DMS53 treated with DMSO at 0.1 percent for 48 hours (cell line): ENCODE results near the gene NSD2.
"Not testable (repeated sequence)": the region's sequence is repeated elsewhere in the genome, so short reads cannot be mapped to it uniquely, and the experiment has no call there.

ENCODE experiments used
- DNase-seq: peaks from one replicate; lab custom pipeline; 2025; ENCODE audit not compliant: unreplicated experiment; lab: John Stamatoyannopoulos, UW

NSD2 gene

DNA sequence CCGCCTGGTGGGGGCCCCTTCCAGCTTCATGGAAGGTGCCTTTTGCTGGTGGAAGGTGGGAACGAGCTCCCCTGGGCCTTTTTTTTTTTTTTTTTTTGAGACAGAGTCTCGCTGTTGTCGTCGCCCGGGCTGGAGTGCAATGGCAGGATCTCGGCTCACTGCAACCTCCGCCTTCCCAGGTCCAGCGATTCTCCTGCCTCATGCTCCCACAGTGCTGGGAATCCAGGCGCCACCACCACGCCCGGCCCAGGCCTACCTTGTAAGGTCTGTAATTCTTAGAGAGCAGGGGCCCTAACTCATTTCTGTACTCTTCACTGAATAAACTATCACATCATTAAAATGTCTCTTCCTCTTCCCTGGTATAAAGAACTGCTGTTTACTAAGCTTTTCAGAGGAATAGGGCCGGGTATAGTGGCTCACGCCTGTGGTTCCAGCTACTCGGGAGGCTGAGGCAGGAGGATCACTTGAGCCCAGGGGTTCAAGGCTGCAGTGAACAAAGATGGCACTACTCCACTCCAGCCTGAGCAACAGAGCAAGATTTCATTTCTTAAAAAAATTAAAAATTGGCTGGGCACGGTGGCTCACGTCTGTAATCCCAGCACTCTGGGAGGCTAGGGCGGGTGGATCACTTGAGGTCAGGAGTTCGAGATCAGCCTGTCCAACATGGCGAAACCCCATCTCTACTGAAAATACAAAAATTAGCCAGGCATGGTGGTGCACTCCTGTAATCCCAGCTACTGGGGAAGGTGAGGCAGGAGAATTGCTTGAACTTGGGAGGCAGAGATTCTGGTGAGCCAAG lies 122.7 kb downstream of the NSD2 start:
- DNase-seq, result not testable (repeated sequence)

GRCh38 chr4:1994938-1995337 lies 123.7 kb downstream of the NSD2 start:
- DNase-seq, result no peak

DNA sequence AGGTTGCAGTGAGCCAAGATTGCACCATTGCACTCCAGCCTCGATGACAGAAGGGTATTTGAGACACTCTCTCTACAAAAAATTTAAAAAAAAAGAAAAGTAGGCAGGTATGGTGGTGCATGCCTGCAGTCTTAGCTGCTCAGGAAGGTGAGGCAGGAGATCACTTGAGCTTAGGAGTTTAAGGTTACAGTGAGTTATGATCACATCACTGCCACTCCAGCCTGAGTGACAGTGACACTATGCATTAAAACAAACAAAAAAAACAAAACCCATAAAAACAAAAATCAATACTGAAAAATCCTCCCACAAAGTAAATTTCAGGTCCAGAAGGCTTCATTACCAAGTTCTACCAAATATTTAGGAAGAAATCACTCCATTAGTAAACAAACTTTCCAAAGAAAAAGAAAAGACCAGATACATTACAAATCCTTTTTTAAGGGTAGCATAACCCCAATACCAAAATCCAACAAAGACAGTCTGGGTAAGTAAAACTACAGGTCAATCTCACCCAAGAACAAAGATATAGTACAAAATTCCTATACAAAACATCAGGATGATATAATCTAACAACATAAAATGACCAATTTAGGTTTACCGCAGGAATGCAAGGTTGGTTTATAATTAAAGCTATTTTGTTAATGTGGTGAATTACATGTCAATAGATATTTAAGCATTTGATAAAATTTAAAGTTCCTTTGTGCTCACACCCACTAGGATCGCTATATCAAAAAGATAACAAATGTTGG lies 125.8 kb downstream of the NSD2 start:
- DNase-seq, result no peak

DNA sequence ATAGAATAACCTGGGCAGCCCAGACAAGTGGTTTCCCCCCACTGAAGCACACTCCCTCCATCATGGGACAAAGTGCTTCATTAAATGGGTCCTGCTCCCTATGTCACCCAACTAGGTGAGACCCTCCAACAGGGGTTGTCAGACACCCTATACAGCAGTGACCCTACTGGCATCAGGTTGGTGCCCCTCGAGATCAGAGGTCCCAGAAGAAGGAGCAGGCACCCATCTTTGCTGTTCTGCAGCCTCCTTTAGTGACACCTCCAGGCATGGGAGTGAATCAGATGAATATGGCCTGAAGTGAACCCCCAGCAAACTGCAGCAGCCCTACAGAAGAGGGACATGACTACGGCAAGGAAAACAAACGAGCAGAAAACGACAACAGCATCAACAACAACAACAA lies 126.5 kb downstream of the NSD2 start:
- no peak for DNase-seq

- DNase-seq, result peak; percentile 97
These were observed 127.1 kb downstream of the NSD2 start for GRCh38 chr4:1998296-1998695.

DNA sequence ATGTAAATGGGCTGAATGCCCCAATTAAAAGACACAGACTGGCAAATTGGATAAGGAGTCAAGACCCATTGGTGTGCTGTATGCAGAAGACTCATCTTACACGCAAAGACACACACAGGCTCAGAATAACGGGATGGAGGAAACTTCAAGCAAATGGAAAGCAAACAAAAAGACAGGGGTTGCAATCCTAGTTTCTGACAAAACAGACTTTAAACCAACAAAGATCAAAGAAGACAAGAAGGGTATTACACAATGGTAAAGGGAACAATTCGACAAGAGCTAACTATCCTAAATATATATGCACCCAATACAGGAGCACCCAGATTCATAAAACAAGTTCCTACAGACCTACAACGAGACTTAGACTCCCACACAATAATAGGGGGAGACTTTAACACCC lies 128.1 kb downstream of the NSD2 start:
- not testable (repeated sequence) for DNase-seq

DNA sequence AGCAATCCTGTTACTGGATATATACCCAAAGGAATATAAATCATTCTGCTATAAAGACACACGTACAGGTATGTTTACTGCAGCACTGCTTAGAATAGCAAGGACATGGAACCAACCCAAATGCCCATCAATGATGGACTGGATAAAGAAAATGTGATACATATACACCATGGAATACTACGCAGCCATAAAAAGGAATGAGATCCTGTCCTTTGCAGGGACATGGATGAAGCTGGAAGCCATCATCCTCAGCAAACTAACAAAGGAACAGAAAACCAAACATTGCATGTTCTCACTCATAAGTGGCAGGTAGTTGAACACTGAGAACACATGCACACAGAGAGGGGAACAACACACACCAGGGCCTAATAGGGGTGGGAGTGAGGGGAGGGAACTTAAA lies 132.2 kb downstream of the NSD2 start:
- not testable (repeated sequence) for DNase-seq

GRCh38 chr4:2006367-2006766 lies 135.2 kb downstream of the NSD2 start:
- no peak for DNase-seq

GRCh38 chr4:2006956-2007653 lies 135.9 kb downstream of the NSD2 start:
- no peak for DNase-seq

- no peak for DNase-seq
These were observed 136.8 kb downstream of the NSD2 start for GRCh38 chr4:2007804-2008670.

DNA sequence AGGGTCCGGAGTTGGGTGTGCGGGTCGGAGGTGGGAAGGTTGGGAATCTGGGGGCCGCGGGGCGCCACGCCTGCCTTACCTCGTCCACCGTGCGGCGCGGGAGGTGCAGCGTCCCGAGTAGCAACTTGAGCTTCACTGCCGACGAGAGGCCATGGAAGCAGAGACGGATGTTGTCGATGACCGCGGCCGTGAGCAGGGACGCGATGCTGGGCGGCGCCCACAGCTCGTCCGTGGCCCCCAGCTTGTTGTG lies 137.4 kb downstream of the NSD2 start:
- DNase-seq, result no peak

DNA sequence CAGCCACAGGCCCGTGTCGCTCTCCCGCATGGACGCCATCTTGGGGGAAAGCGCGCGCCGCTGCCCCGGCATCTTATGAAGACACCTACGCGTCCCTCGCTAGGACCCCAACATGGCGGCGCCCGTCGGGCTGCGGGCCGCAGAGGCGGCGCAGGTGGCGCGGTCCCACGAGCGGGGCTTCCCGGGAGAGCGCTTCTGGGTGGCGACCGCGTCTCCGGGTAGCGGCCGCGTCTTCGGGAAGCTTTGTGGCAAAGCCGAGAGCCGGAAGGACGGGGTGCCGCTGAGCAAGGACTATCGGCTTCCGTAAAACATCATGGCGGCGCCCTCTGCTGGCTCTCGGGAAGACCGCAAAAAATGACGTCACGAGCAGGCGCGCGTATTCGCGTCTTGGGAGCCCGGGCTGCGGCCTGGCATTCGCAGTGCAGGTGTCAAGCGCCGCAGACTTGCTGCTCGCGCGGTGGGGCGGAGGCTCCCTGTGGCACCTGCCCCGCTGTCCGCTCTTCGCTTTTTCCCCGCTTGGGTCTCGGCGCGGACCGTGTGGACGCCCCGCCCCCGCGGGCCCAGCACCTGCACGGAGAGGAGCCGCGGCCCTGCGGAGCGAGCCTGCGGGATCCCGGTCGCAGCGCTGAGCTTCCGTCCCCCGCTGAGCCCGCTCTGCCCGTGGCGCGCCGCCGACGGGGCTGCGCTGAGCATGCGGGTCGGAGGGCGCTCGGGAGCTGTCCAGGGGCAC lies 137.9 kb downstream of the NSD2 start, which contains the start of gene NELFA:
NELFA (minus strand) TSS at position 54 of the 730 bp plus-strand sequence; CDS start at position 39, 15 bp downstream.
- DNase-seq, result peak; percentile 99

GRCh38 chr4:2009651-2010233 lies 138.5 kb downstream of the NSD2 start:
- DNase-seq, result peak; percentile 89

DNA sequence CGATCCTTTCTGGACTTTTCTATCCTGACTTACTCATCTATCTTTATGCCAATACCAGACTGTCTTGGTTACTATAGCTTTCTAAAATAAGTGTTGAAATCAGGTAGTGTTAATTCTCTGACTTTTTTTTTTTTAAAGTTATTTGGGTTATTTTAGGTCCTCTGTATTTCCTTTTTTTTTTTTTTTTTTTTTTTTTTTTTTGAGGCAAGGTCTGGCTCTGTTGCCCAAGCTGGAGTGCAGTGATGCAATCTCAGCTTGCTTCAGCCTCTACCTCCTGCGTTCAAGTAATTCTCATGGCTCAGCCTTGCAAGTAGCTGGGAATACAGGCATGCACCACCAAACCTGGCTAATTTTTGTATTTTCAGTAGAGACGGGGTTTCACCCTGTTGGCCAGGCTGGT lies 140.4 kb downstream of the NSD2 start:
- no peak for DNase-seq

- no peak for DNase-seq
These were observed 143.8 kb downstream of the NSD2 start for GRCh38 chr4:2015008-2015407.

DNA sequence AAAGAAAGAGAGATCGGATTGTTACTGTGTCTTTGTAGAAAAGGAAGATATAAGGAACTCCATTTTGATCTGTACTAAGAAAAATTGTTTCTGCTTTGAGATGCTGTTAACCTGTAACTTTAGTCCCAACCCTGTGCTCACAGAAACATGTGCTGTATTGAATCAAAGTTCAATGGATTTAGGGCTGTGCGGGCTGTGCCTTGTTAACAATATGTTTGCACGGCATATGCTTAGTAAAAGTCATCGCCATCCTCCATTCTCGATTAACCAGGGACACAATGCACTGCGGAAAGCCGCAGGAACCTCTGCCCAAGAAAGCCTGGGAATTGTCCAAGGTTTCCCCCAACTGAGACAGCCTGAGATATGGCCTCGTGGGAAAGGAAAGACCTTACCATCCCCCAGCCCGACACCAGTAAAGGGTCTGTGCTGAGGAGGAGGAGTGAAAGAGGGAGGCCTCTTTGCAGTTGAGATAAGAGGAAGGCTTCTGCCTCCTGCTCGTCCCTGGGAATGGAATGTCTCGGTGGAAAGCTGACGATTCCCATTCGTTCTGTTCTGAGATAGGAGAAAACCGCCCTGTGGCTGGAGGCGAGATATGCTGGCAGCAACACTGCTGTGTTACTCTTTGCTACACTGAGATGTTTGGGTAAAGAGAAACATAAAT lies 150.3 kb downstream of the NSD2 start:
- not testable (repeated sequence) for DNase-seq

DNA sequence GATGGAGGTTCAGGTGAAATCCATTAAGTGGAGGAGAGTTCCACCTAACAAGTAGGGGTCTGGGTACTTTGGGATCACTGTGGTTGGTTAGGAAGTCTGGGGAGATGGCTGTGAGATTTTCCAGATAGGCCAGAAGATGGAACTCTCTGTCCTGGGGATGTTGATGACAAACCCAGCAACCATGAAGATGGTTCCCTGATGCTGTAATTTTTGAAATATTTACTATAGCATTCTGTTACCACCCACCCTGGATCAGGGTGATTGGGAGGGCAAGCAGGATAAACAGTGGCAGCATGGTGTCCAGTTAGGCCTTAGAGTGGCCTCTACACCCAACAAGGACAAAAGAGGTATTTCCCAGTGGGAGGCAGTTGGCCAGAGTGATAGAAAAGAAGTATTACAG lies 153.5 kb downstream of the NSD2 start:
- no peak for DNase-seq

DNA sequence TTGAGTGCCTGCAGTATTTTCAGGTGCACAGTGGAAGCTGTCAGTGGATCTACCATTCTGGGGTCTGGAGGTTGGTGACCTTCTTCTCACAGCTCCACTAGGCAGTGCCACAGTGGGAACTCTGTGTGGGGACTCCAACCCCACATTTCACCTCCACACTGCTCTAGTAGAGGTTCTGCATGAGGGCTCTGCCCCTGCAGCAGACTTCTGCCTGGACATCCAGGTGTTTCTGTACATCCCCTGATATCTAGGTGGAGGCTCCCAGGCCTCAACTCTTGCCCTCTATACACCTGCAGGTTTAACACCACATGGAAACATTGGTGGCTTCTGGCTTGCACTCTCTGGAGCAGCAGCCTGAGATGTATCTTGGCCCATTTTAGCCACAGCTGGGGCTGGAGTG lies 154.6 kb downstream of the NSD2 start:
- no peak for DNase-seq

DNA sequence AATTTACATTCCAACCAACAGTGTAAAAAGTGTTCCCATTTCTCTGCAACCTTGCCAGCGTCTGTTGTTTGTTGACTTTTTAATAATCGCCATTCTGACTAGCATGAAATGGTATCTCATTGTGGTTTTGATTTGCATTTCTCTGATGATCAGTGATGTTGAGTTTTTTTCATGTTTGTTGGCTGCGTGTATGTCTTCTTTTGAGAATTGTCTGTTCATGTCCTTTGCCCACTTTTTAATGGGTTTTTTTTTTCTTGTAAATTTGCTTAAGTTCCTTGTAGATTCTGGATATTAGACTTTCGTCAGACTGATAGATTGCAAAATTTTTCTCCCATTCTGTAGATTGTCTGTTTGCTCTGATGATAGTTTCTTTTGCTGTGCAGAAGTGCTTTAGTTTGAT lies 155.9 kb downstream of the NSD2 start:
- DNase-seq, result not testable (repeated sequence)
